HG02678 (cell line): ENCODE results near the gene TUBB1.

Source experiments
- ATAC-seq: cut with Tn5 transposase; IDR thresholded peaks from one replicate; pipeline ENCODE4 v1.9.1; 2021; ENCODE audit warnings: mild to moderate bottlenecking, moderate library complexity; ENCODE audit not compliant: unreplicated experiment

The TUBB1 gene

GRCh38 chr20:58989196-58989595, 30.0 kb upstream of the TUBB1 start:
- no peak for ATAC-seq

GRCh38 chr20:58990651-58991445, 28.4 kb upstream of the TUBB1 start:
- ATAC-seq, result no peak

GRCh38 chr20:58991715-58992114, 27.5 kb upstream of the TUBB1 start:
- no peak for ATAC-seq

GRCh38 chr20:58992911-58993310, 26.3 kb upstream of the TUBB1 start:
- ATAC-seq, result no peak

- ATAC-seq, result no peak
Observed at GRCh38 chr20:58993332-58994248, 25.6 kb upstream of the TUBB1 start.

- ATAC-seq, result no peak
Observed at GRCh38 chr20:58994390-58995159, 24.7 kb upstream of the TUBB1 start.

GRCh38 chr20:58995461-58996225, 23.6 kb upstream of the TUBB1 start:
- ATAC-seq, result no peak

GRCh38 chr20:58996226-58996611, 23.0 kb upstream of the TUBB1 start:
- no peak for ATAC-seq

GRCh38 chr20:58997141-58997770, 22.0 kb upstream of the TUBB1 start:
- no peak for ATAC-seq

GRCh38 chr20:58998656-58999055, 20.6 kb upstream of the TUBB1 start:
- ATAC-seq, result no peak

GRCh38 chr20:59000326-59000725, 18.9 kb upstream of the TUBB1 start:
- no peak for ATAC-seq

GRCh38 chr20:59001068-59001448, 18.2 kb upstream of the TUBB1 start:
- no peak for ATAC-seq

GRCh38 chr20:59001449-59002171, 17.6 kb upstream of the TUBB1 start:
- no peak for ATAC-seq

GRCh38 chr20:59002388-59002787, 16.8 kb upstream of the TUBB1 start:
- ATAC-seq, result no peak

GRCh38 chr20:59002874-59003399, 16.3 kb upstream of the TUBB1 start:
- no peak for ATAC-seq

- ATAC-seq, result no peak
Observed at GRCh38 chr20:59003836-59004492, 15.3 kb upstream of the TUBB1 start.

GRCh38 chr20:59004493-59004762, 14.8 kb upstream of the TUBB1 start:
- no peak for ATAC-seq

- ATAC-seq, result peak; percentile 67
Observed at GRCh38 chr20:59004763-59005522, 14.3 kb upstream of the TUBB1 start.
